ENCODE results near the gene IMMP2L. TPM values are rescaled to one million over a fixed set of nuclear protein-coding genes. Genes with fewer than 3 reads are reported as not detected.

IMMP2L gene
- total RNA-seq, 1 experiment from 2014 or later = 8.6 TPM

DNA sequence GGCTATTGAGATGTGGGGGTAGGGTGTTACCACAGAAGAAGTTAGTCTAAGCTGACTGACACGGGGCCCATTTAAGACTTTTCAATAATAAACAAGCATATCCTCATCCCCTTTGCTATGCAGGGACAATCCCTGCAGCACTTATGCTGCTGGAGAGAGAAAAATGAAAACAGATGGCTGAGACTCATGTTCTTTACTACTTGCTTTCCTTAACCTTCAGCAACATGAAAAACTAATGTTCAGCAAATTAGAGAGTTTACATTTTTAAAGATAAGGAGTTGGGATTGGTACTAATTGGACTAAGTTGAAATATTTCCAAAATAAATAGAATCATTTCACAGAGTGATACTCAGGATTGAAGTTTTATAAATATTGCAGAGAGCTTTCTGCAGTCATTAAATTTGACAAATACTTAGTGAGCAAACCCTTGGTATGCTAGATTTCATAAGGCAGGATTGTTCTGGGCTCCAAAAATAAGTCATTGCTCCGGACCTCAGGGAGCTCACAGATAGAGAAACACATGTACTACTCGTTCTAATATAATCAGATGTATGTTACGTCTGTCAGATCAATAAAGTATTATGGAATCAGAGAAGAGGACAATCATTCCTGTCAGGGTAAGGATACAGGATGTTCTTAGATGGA lies 618.5 kb downstream of the IMMP2L start:
- no peaks in the 10 kb centered on the region for H3K27me3 ChIP-seq (ENCODE audit: low read length)
- intact Hi-C loops (cut with micrococcal nuclease) = no loop called here
- ChIA-PET CTCF (no interaction called here), POLR2A (ENCODE audit: unreplicated experiment) (no interaction called here)
- peaks cover 11% of the 10 kb centered on the region for H3K4me1 ChIP-seq (ENCODE audit: insufficient read depth, low read length)
- H3K36me3 ChIP-seq (ENCODE audit: low read depth, low read length) = no peaks in the 10 kb centered on the region
- no peaks in the 10 kb centered on the region for H3K9me3 ChIP-seq (ENCODE audit: low read length)
- H3K4me2 ChIP-seq (ENCODE audit: low read length) = no peak overlapping the region
- H2AFZ ChIP-seq (ENCODE audit: low read length) = no peak overlapping the region
- H3K27ac ChIP-seq (ENCODE audit: low read length) = no peak overlapping the region
- TF ChIP-seq EZH2 (IDR thresholded peaks at IDR 0.05; ENCODE audit: low read length, unreplicated experiment) (no peak), EZH2phosphoT487 (IDR thresholded peaks at IDR 0.05; ENCODE audit: borderline replicate concordance, low read length) (no peak)
- TF ChIP-seq, protein P1, sequence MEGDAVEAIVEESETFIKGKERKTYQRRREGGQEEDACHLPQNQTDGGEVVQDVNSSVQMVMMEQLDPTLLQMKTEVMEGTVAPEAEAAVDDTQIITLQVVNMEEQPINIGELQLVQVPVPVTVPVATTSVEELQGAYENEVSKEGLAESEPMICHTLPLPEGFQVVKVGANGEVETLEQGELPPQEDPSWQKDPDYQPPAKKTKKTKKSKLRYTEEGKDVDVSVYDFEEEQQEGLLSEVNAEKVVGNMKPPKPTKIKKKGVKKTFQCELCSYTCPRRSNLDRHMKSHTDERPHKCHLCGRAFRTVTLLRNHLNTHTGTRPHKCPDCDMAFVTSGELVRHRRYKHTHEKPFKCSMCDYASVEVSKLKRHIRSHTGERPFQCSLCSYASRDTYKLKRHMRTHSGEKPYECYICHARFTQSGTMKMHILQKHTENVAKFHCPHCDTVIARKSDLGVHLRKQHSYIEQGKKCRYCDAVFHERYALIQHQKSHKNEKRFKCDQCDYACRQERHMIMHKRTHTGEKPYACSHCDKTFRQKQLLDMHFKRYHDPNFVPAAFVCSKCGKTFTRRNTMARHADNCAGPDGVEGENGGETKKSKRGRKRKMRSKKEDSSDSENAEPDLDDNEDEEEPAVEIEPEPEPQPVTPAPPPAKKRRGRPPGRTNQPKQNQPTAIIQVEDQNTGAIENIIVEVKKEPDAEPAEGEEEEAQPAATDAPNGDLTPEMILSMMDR (conservative IDR thresholded peaks at IDR 0.05; ENCODE audit: low read depth, low read length) = no peak
- ATAC-seq (no peak), DNase-seq (no peak)
- H3K9me2 ChIP-seq (replicated peaks; ENCODE audit: low read length) = no peaks in the 10 kb centered on the region
- H3F3A ChIP-seq (ENCODE audit: low read length, unreplicated experiment) = no peaks in the 10 kb centered on the region
- no peaks in the 10 kb centered on the region for H3K79me2 ChIP-seq (ENCODE audit: low read length)
- H3K9ac ChIP-seq (ENCODE audit: low read length) = no peak overlapping the region
- BruUV-seq (replicated peaks) = no TSS peak
- H3K4me3 ChIP-seq (ENCODE audit: low read length) = no peak overlapping the region
- H4K20me1 ChIP-seq (ENCODE audit: low read length) = no peaks in the 10 kb centered on the region

DNA sequence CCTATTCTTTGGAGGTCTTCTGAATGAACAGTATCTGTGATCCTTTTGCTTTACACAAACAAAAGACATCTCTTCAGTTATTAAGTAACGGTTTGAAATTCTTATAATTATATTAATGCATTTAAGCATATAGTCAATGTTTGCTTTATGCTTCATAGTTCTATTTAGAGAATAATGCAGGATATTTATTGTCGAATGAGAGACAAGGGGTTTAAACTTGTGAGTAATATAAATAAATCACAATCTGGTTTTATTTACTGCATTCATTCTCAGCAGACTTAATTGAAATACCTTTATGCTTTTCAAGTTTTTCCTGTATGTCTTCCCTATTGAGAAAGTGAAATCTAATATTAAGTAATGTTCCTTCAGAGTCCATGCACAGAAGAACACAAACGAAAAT lies 620.9 kb downstream of the IMMP2L start:
- H4K20me1 ChIP-seq (ENCODE audit: low read length) = no peaks in the 10 kb centered on the region
- POLR2A ChIA-PET (ENCODE audit: unreplicated experiment) = no interaction called here
- intact Hi-C loops (cut with micrococcal nuclease) = no loop called here
- no peaks in the 10 kb centered on the region for H3K9me3 ChIP-seq (ENCODE audit: low read length)
- no TSS peak for BruUV-seq (replicated peaks)
- H2AFZ ChIP-seq (ENCODE audit: low read length) = no peak overlapping the region
- no peaks in the 10 kb centered on the region for H3K36me3 ChIP-seq (ENCODE audit: low read depth, low read length)
- CTCF ChIA-PET = no interaction called here
- no peaks in the 10 kb centered on the region for H3F3A ChIP-seq (ENCODE audit: low read length, unreplicated experiment)
- H3K27ac ChIP-seq (ENCODE audit: low read length) = no peak overlapping the region
- H3K4me2 ChIP-seq (ENCODE audit: low read length) = no peak overlapping the region
- no peaks in the 10 kb centered on the region for H3K27me3 ChIP-seq (ENCODE audit: low read length)
- peak; percentile 9 for DNase-seq
- H3K79me2 ChIP-seq (ENCODE audit: low read length) = no peaks in the 10 kb centered on the region
- ATAC-seq = peak; percentile 84
- TF ChIP-seq EZH2 (IDR thresholded peaks at IDR 0.05; ENCODE audit: low read length, unreplicated experiment) (no peak), EZH2phosphoT487 (IDR thresholded peaks at IDR 0.05; ENCODE audit: borderline replicate concordance, low read length) (no peak)
- TF ChIP-seq, protein P1 (conservative IDR thresholded peaks at IDR 0.05; ENCODE audit: low read depth, low read length) = no peak
- peaks cover 4% of the 10 kb centered on the region; the same call in 1 of the 2 replicates for H3K4me1 ChIP-seq (ENCODE audit: insufficient read depth, low read length)
- no peak overlapping the region for H3K9ac ChIP-seq (ENCODE audit: low read length)
- H3K9me2 ChIP-seq (replicated peaks; ENCODE audit: low read length) = no peaks in the 10 kb centered on the region
- H3K4me3 ChIP-seq (ENCODE audit: low read length) = no peak overlapping the region

DNA sequence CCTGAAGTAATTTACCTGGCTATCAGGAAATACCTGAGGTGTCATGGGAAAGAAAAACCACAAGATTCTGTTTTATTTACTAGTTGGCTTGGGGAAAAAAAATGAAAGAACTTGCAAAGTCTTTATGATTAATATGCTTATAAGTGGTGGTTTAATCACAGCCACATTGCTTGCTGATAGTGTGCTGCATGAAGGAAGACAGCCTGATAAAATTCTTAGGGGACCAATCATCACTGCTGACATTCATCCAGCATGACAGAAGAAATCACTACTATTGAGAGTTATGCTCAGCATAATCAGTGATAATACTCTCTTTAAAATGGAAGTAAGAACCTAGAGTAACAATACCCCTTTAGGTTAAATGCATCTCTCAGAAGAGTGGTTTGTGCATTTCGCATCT lies 621.5 kb downstream of the IMMP2L start:
- no peak overlapping the region for H2AFZ ChIP-seq (ENCODE audit: low read length)
- TF ChIP-seq EZH2 (IDR thresholded peaks at IDR 0.05; ENCODE audit: low read length, unreplicated experiment) (no peak), EZH2phosphoT487 (IDR thresholded peaks at IDR 0.05; ENCODE audit: borderline replicate concordance, low read length) (no peak)
- TF ChIP-seq, protein P1 (conservative IDR thresholded peaks at IDR 0.05; ENCODE audit: low read depth, low read length) = no peak
- no TSS peak for BruUV-seq (replicated peaks)
- no peak overlapping the region for H3K27ac ChIP-seq (ENCODE audit: low read length)
- no peaks in the 10 kb centered on the region for H3K9me2 ChIP-seq (replicated peaks; ENCODE audit: low read length)
- H3K4me1 ChIP-seq (ENCODE audit: insufficient read depth, low read length) = peaks cover 4% of the 10 kb centered on the region; the same call in 1 of the 2 replicates
- no peaks in the 10 kb centered on the region for H3K27me3 ChIP-seq (ENCODE audit: low read length)
- CTCF ChIA-PET = no interaction called here
- H3K36me3 ChIP-seq (ENCODE audit: low read depth, low read length) = no peaks in the 10 kb centered on the region
- DNase-seq (no peak), ATAC-seq (no peak)
- no peak overlapping the region for H3K9ac ChIP-seq (ENCODE audit: low read length)
- intact Hi-C loops (cut with micrococcal nuclease) = no loop called here
- no peak overlapping the region for H3K4me2 ChIP-seq (ENCODE audit: low read length)
- H3K4me3 ChIP-seq (ENCODE audit: low read length) = no peak overlapping the region
- POLR2A ChIA-PET (ENCODE audit: unreplicated experiment) = no interaction called here
- H4K20me1 ChIP-seq (ENCODE audit: low read length) = no peaks in the 10 kb centered on the region
- no peaks in the 10 kb centered on the region for H3K9me3 ChIP-seq (ENCODE audit: low read length)
- H3F3A ChIP-seq (ENCODE audit: low read length, unreplicated experiment) = no peaks in the 10 kb centered on the region
- no peaks in the 10 kb centered on the region for H3K79me2 ChIP-seq (ENCODE audit: low read length)
